ENCODE data around the gene DHX34.
"Not testable (repeated sequence)": the region's sequence is repeated elsewhere in the genome, so short reads cannot be mapped to it uniquely, and the experiment has no call there.

The DHX34 gene, protein sequence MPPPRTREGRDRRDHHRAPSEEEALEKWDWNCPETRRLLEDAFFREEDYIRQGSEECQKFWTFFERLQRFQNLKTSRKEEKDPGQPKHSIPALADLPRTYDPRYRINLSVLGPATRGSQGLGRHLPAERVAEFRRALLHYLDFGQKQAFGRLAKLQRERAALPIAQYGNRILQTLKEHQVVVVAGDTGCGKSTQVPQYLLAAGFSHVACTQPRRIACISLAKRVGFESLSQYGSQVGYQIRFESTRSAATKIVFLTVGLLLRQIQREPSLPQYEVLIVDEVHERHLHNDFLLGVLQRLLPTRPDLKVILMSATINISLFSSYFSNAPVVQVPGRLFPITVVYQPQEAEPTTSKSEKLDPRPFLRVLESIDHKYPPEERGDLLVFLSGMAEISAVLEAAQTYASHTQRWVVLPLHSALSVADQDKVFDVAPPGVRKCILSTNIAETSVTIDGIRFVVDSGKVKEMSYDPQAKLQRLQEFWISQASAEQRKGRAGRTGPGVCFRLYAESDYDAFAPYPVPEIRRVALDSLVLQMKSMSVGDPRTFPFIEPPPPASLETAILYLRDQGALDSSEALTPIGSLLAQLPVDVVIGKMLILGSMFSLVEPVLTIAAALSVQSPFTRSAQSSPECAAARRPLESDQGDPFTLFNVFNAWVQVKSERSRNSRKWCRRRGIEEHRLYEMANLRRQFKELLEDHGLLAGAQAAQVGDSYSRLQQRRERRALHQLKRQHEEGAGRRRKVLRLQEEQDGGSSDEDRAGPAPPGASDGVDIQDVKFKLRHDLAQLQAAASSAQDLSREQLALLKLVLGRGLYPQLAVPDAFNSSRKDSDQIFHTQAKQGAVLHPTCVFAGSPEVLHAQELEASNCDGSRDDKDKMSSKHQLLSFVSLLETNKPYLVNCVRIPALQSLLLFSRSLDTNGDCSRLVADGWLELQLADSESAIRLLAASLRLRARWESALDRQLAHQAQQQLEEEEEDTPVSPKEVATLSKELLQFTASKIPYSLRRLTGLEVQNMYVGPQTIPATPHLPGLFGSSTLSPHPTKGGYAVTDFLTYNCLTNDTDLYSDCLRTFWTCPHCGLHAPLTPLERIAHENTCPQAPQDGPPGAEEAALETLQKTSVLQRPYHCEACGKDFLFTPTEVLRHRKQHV

DNA sequence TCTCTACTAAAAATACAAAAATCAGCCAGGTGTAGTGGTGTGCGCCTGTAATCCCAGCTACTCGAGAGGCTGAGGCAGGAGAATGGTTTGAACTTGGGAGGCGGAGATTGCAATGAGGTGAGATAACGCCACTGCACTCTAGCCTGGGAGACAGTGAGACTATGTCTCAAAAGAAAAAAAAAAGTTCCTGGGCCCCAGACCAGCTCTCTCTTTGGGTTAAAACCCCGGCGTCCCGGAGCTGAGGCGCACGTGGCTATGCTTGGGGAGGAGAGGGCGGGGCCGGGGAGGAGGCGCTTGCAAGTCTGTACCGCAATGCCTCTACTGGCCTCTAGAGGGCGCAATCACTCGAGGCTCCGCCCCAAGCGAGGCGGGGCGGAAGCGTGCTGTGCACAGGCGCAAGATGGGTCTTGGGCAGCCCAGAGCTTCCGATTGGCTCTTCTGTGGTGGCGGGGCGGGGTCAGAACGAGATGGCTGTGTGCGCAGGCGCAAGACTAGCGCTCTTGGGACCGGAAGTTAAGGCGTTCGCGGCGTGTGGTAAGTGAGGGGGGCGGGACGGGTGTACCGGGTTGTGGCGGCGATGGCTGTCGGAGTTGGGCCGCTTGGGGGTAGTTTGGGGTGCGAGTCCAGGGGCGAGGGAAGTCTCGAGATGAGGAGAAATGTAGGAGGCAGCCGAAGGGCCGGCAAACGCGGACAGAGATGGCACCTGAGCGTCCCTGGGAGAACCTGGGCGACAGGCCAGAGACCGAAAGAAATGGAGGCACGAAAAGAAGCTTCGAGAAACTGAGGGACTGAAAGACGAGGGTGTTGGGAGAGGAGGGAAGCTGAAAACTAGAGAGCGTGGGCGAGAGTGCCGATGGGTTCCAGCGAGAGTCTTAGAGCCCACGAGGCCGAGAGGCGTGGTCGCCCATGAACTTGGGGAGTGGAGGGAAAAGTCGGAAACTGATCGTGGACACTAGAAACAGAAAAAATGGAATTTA, at the start of gene DHX34:
TSS of gene DHX34 (plus strand) at position 497 of the 977 bp plus-strand sequence. CDS start 3,716 bp downstream, outside the sequence.
- peaks cover 9% of the 10 kb centered on the region; the same call in 1 of the 2 replicates for H3K4me1 ChIP-seq (ENCODE audit: insufficient read depth, low read length)
- H3K9ac ChIP-seq (ENCODE audit: low read depth, low read length), result peak within 1 kb of the TSS; percentile 70
- H3K9me3 ChIP-seq (ENCODE audit: control insufficient read depth, insufficient read depth, low read length), result no peaks in the 10 kb centered on the region
- H3K36me3 ChIP-seq (ENCODE audit: insufficient read depth, low read length), result peaks cover 18% of the 10 kb centered on the region

DNA sequence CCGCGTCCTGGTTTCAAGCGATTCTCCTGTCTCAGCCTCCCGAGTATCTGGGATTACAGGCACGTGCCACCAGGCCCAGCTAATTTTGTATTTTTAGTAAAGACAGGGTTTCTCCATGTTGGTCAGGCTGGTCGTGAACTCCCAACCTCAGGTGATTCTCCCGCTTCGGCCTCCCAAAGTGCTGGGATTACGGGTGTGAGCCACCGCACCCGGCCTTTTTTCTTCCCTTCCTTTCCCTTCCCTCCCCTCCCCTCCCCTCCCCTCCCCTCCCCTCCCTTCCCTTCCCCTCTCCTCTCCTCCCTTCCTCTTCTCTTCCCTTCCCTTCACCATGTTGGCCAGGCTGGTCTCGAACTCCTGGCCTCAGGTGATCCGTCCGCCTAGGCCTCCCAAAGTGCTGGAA, 48.2 kb upstream of the DHX34 start:
- not testable (repeated sequence) for H3K9ac ChIP-seq (ENCODE audit: low read depth, low read length); H3K36me3 ChIP-seq (ENCODE audit: insufficient read depth, low read length); H3K9me3 ChIP-seq (ENCODE audit: control insufficient read depth, insufficient read depth, low read length); H3K4me1 ChIP-seq (ENCODE audit: insufficient read depth, low read length)

DNA sequence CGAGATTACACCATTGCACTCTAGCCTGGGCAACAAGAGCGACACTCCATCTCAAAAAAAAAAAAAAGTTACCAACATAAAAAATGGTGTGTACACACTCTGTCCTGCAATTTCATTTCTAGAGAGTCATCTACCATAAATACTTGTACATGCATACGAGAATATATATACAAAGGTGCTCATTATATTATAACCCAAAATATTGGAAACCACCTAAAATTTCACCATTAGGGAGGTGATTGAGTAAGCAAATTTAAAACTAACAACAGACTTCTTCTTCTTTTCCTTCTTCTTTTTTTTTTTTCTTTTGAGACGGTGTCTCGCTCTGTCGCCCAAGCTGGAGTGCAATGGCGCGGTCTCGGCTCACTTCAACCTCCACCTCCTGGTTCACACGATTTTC, 46.9 kb upstream of the DHX34 start:
- H3K9ac ChIP-seq (ENCODE audit: low read depth, low read length), result no peak overlapping the region
- H3K9me3 ChIP-seq (ENCODE audit: control insufficient read depth, insufficient read depth, low read length), result no peaks in the 10 kb centered on the region
- H3K36me3 ChIP-seq (ENCODE audit: insufficient read depth, low read length), result no peaks in the 10 kb centered on the region
- no peaks in the 10 kb centered on the region for H3K4me1 ChIP-seq (ENCODE audit: insufficient read depth, low read length)

DNA sequence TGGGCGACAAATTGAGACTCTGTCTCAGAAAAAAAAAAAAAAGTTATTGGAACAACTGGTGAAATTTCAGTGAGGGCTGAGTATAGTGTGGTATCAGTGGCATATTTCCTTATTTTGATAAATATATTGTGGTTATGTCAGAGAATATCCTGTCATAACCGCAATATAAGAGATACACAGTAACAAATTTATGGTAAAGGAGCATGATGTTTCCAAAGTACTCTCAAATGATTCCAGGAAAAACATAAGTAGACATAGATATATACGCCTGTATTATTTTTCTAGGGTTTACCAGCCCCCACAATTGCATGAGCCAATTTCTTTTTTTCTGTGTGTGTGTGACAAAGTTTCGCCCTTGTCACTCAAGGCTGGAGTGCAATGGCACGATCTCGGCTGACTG, 45.1 kb upstream of the DHX34 start:
- no peaks in the 10 kb centered on the region for H3K9me3 ChIP-seq (ENCODE audit: control insufficient read depth, insufficient read depth, low read length)

DNA sequence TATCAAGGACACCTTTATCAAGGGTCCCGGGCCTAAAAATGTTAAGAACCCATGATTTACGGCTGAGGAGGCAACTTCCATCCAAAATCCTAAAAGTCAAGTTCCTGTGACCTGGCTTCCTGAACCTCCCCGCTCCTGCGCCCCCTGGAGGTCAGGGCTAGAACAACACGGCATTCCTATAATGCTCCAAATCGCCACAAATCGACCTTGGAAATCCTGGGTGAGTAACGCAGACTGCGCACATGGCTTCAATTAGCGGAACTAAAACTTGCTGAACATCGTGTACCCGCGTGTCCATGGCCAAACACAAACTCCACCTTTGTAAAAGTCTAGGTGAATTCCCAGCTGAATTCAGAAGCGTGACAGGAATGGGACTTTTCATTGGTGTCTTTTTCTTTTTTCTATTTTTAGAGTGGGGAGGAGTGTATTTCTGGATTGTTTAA, 43.8 kb upstream of the DHX34 start:
- no peaks in the 10 kb centered on the region; the same call in 1 of the 2 replicates for H3K4me1 ChIP-seq (ENCODE audit: insufficient read depth, low read length)
- H3K9ac ChIP-seq (ENCODE audit: low read depth, low read length), result no peak overlapping the region
- no peaks in the 10 kb centered on the region for H3K9me3 ChIP-seq (ENCODE audit: control insufficient read depth, insufficient read depth, low read length)
- H3K36me3 ChIP-seq (ENCODE audit: insufficient read depth, low read length), result no peaks in the 10 kb centered on the region

More for the DNA sequence above, 45.1 kb upstream of the DHX34 start:
- no peaks in the 10 kb centered on the region for H3K36me3 ChIP-seq (ENCODE audit: insufficient read depth, low read length)
- H3K4me1 ChIP-seq (ENCODE audit: insufficient read depth, low read length), result no peaks in the 10 kb centered on the region; the same call in 1 of the 2 replicates
- no peak overlapping the region for H3K9ac ChIP-seq (ENCODE audit: low read depth, low read length)

DNA sequence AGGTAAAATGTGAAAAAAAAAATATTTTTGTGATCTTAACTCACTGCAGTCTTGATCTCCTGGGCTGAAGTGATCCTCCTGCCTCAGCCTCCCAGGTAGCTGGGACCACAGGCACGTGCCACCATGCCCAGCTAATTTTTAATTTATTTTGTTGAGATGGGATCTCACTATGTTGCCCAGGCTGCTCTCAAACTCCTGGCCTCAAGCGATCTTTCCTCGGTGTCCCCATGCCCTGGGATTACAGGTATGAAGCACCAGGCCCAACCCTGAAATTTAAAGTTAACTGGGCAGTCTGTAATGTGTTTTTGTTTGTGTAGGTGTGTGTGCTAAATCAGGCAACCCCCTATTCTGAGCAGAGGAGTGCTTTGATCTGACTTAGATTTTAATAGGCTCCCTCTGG, 42.8 kb upstream of the DHX34 start:
- no peaks in the 10 kb centered on the region for H3K36me3 ChIP-seq (ENCODE audit: insufficient read depth, low read length)
- no peaks in the 10 kb centered on the region for H3K9me3 ChIP-seq (ENCODE audit: control insufficient read depth, insufficient read depth, low read length)
- H3K9ac ChIP-seq (ENCODE audit: low read depth, low read length), result no peak overlapping the region
- no peaks in the 10 kb centered on the region; the same call in 1 of the 2 replicates for H3K4me1 ChIP-seq (ENCODE audit: insufficient read depth, low read length)

DNA sequence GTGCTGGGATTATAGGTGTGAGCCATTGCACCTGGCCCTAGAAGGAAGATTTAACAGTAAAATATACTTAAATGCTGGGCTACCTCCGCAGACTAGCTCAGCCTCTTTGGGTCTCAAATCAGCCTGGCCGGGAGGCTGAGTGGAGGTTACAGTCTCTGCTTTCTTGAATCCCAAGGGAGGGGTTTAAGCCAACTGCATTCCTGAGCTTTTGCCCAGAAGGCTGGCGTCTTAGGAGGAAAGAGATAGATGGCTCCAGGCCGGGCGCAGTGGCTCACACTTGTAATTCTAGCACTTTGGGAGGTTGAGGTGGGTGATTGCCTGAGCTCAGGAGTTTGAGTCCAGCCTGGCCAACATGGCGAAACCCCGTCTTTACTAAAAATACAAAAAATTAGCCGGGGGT, 40.1 kb upstream of the DHX34 start:
- Histone ChIP-seq H3K36me3 (ENCODE audit: insufficient read depth, low read length) (no peaks in the 10 kb centered on the region), H3K4me1 (ENCODE audit: insufficient read depth, low read length) (no peaks in the 10 kb centered on the region; the same call in 1 of the 2 replicates), H3K9me3 (ENCODE audit: control insufficient read depth, insufficient read depth, low read length) (no peaks in the 10 kb centered on the region), H3K9ac (ENCODE audit: low read depth, low read length) (no peak overlapping the region)

DNA sequence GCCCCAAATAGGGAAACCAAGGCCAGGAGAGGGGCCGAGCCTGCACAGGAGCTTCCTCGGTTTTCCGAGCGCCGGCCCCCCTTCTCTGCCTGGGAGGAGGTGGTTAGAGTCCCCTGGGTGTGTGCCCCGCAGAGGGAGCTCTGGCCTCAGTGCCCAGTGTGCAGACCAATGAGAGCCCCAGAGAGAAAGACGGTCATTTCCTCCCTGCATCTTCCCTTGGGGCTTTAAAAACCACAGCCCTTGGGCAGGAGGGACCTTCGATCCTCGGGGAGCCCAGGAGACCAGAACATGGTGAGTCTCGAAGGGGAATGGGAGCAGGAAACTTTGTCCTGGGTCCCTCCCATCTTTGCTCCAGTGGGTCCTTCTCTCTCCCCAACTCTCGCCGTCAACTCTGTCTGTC, 39.5 kb upstream of the DHX34 start, which contains the start of gene C5AR1:
TSS of gene C5AR1 (plus strand) at position 254 of the 400 bp plus-strand sequence. CDS start at position 289, 35 bp downstream.
- Histone ChIP-seq H3K9me3 (ENCODE audit: control insufficient read depth, insufficient read depth, low read length) (no peaks in the 10 kb centered on the region), H3K9ac (ENCODE audit: low read depth, low read length) (no peak within 1 kb of the TSS), H3K36me3 (ENCODE audit: insufficient read depth, low read length) (no peaks in the 10 kb centered on the region), H3K4me1 (ENCODE audit: insufficient read depth, low read length) (no peaks in the 10 kb centered on the region; the same call in 1 of the 2 replicates)

DNA sequence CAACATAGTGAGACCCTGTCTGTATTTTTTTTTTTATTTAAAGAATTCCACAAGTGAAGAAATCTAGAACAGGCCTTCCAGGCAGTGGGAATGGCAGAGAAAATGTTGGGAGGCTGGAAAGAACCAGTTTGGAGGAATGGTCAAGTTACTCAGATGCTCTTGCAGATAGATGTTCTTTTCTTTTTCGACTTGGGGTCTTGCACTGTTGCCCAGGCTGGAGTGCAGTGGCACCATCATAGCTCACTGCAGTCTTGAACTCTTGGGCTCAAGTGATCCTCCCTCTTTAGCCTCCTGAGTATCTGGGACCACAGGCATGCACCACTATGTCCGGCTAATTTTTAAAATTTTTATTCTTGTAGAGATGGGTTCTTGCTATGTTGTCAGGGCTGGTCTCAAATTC, 38.8 kb upstream of the DHX34 start:
- H3K4me1 ChIP-seq (ENCODE audit: insufficient read depth, low read length), result no peaks in the 10 kb centered on the region; the same call in 1 of the 2 replicates
- no peak overlapping the region for H3K9ac ChIP-seq (ENCODE audit: low read depth, low read length)
- no peaks in the 10 kb centered on the region for H3K36me3 ChIP-seq (ENCODE audit: insufficient read depth, low read length)
- H3K9me3 ChIP-seq (ENCODE audit: control insufficient read depth, insufficient read depth, low read length), result no peaks in the 10 kb centered on the region

DNA sequence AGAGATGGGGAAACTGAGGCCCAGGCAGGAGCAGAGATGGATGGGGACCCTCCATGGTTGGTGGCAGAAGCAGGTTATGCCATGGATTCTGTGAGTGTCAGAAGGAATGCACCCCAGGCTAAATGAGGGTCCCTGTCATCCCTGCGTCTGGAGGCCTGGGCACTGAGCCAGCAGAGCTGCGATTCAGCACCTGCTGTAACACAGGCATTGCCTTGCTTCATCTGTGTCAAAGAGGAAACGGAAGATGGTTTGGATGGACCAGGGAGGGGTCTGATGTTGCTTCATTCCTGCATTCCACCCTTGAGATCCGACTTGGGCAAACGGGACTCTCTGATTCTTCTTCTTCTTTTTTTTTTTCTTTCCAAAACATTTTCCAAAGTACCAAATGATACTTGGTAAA, 38.3 kb upstream of the DHX34 start:
- H3K9me3 ChIP-seq (ENCODE audit: control insufficient read depth, insufficient read depth, low read length), result no peaks in the 10 kb centered on the region
- H3K4me1 ChIP-seq (ENCODE audit: insufficient read depth, low read length), result no peaks in the 10 kb centered on the region; the same call in 1 of the 2 replicates
- no peak overlapping the region for H3K9ac ChIP-seq (ENCODE audit: low read depth, low read length)
- H3K36me3 ChIP-seq (ENCODE audit: insufficient read depth, low read length), result no peaks in the 10 kb centered on the region

DNA sequence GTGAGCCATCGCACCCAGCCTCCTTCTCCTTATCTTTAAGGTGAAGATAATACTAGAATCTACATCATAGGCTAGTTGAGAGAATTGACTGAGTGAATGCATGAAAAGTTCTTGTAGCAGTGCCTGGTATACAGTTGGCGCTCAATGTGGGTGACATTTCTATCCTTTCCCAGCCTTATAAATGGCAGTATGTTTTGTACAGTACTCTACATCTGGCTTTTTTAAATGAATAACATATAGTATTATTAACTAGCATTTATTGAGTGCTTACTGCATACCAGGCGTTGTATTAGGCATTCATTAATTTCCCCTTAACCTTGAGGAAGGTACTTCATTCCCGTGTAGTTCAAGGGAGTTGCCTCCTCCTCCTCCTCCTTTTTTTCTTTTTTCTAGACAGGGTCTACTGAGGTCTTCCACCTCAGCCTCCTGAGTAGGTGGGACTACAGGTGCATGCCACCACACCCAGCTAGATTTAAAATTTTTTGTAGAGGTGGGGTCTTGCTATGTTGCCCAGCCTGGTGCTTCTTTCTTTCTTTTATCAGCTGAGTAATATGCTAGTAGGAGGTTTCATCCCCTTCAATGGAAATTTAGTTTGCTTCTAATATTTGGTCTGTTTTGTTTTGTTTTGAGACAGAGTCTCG, 36.6 kb upstream of the DHX34 start:
- Histone ChIP-seq H3K4me1 (ENCODE audit: insufficient read depth, low read length) (no peaks in the 10 kb centered on the region; the same call in 1 of the 2 replicates), H3K9ac (ENCODE audit: low read depth, low read length) (no peak overlapping the region), H3K36me3 (ENCODE audit: insufficient read depth, low read length) (no peaks in the 10 kb centered on the region), H3K9me3 (ENCODE audit: control insufficient read depth, insufficient read depth, low read length) (no peaks in the 10 kb centered on the region)

DNA sequence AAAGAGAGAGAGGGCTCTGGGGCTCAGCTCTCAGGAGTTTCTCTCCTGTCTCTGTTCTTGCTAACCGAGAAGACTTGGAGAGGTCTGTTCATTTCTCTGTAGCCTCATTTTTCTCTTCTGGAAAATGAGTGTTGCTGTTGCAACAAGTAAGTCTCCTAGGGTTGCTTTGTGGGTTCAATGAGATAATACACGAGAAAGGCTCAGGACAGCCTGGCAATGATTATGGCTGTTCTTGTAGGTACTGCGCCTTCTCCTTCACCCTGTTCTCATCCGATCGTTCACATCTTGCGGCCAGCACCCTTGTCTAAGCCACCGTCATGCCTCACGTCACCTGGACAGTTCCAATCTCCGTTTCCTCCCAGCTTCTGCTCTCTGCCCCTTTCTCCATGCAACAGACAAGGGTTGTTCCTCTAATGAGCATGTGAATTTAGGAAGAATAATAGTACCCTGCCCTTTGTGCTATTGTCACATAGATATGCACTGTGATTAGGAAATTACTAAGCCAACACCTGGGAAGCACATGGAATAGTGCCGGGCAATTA, 35.3 kb upstream of the DHX34 start:
- H3K4me1 ChIP-seq (ENCODE audit: insufficient read depth, low read length), result no peaks in the 10 kb centered on the region; the same call in 1 of the 2 replicates
- no peaks in the 10 kb centered on the region for H3K9me3 ChIP-seq (ENCODE audit: control insufficient read depth, insufficient read depth, low read length)
- no peaks in the 10 kb centered on the region for H3K36me3 ChIP-seq (ENCODE audit: insufficient read depth, low read length)
- no peak overlapping the region for H3K9ac ChIP-seq (ENCODE audit: low read depth, low read length)

Measured in ES-I3 (cell line).